ENCODE measurements around the gene CCR5AS.

The CCR5AS gene

DNA sequence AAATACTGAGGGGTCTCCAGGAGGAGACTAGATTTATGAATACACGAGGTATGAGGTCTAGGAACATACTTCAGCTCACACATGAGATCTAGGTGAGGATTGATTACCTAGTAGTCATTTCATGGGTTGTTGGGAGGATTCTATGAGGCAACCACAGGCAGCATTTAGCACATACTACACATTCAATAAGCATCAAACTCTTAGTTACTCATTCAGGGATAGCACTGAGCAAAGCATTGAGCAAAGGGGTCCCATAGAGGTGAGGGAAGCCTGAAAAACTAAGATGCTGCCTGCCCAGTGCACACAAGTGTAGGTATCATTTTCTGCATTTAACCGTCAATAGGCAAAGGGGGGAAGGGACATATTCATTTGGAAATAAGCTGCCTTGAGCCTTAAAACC is 31.6 kb downstream of the CCR5AS start:
- no peak for DNase-seq

DNA sequence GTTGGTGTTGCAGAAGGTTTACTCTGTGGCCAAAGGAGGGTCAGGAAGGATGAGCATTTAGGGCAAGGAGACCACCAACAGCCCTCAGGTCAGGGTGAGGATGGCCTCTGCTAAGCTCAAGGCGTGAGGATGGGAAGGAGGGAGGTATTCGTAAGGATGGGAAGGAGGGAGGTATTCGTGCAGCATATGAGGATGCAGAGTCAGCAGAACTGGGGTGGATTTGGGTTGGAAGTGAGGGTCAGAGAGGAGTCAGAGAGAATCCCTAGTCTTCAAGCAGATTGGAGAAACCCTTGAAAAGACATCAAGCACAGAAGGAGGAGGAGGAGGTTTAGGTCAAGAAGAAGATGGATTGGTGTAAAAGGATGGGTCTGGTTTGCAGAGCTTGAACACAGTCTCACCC is 32.1 kb downstream of the CCR5AS start:
- DNase-seq: no peak

DNA sequence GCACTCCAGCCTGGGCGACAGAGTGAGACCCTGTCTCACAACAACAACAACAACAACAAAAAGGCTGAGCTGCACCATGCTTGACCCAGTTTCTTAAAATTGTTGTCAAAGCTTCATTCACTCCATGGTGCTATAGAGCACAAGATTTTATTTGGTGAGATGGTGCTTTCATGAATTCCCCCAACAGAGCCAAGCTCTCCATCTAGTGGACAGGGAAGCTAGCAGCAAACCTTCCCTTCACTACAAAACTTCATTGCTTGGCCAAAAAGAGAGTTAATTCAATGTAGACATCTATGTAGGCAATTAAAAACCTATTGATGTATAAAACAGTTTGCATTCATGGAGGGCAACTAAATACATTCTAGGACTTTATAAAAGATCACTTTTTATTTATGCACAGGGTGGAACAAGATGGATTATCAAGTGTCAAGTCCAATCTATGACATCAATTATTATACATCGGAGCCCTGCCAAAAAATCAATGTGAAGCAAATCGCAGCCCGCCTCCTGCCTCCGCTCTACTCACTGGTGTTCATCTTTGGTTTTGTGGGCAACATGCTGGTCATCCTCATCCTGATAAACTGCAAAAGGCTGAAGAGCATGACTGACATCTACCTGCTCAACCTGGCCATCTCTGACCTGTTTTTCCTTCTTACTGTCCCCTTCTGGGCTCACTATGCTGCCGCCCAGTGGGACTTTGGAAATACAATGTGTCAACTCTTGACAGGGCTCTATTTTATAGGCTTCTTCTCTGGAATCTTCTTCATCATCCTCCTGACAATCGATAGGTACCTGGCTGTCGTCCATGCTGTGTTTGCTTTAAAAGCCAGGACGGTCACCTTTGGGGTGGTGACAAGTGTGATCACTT is 34.1 kb downstream of the CCR5AS start:
- peak; percentile 29 for DNase-seq

DNA sequence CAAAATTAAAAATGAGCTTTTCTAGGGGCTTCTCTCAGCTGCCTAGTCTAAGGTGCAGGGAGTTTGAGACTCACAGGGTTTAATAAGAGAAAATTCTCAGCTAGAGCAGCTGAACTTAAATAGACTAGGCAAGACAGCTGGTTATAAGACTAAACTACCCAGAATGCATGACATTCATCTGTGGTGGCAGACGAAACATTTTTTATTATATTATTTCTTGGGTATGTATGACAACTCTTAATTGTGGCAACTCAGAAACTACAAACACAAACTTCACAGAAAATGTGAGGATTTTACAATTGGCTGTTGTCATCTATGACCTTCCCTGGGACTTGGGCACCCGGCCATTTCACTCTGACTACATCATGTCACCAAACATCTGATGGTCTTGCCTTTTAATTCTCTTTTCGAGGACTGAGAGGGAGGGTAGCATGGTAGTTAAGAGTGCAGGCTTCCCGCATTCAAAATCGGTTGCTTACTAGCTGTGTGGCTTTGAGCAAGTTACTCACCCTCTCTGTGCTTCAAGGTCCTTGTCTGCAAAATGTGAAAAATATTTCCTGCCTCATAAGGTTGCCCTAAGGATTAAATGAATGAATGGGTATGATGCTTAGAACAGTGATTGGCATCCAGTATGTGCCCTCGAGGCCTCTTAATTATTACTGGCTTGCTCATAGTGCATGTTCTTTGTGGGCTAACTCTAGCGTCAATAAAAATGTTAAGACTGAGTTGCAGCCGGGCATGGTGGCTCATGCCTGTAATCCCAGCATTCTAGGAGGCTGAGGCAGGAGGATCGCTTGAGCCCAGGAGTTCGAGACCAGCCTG is 35.1 kb downstream of the CCR5AS start:
- no peak for DNase-seq

DNA sequence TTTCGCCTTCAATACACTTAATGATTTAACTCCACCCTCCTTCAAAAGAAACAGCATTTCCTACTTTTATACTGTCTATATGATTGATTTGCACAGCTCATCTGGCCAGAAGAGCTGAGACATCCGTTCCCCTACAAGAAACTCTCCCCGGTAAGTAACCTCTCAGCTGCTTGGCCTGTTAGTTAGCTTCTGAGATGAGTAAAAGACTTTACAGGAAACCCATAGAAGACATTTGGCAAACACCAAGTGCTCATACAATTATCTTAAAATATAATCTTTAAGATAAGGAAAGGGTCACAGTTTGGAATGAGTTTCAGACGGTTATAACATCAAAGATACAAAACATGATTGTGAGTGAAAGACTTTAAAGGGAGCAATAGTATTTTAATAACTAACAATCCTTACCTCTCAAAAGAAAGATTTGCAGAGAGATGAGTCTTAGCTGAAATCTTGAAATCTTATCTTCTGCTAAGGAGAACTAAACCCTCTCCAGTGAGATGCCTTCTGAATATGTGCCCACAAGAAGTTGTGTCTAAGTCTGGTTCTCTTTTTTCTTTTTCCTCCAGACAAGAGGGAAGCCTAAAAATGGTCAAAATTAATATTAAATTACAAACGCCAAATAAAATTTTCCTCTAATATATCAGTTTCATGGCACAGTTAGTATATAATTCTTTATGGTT is 35.9 kb downstream of the CCR5AS start, which contains the start of gene CCR5:
Gene CCR5 (plus strand): TSS at position 108 of the 680 bp plus-strand sequence. CDS start 1,957 bp downstream, outside the sequence.
- DNase-seq: peak; percentile 45

DNA sequence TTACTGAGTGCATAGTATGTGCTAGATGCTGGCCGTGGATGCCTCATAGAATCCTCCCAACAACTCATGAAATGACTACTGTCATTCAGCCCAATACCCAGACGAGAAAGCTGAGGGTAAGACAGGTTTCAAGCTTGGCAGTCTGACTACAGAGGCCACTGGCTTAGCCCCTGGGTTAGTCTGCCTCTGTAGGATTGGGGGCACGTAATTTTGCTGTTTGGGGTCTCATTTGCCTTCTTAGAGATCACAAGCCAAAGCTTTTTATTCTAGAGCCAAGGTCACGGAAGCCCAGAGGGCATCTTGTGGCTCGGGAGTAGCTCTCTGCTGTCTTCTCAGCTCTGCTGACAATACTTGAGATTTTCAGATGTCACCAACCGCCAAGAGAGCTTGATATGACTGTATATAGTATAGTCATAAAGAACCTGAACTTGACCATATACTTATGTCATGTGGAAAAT is 37.2 kb downstream of the CCR5AS start:
- DNase-seq: no peak

DNA sequence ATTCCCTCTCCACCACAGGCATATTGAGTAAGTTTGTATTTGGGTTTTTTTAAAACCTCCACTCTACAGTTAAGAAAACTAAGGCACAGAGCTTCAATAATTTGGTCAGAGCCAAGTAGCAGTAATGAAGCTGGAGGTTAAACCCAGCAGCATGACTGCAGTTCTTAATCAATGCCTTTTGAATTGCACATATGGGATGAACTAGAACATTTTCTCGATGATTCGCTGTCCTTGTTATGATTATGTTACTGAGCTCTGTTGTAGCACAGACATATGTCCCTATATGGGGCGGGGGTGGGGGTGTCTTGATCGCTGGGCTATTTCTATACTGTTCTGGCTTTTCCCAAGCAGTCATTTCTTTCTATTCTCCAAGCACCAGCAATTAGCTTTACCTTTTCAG is 37.7 kb downstream of the CCR5AS start:
- DNase-seq: no peak

DNA sequence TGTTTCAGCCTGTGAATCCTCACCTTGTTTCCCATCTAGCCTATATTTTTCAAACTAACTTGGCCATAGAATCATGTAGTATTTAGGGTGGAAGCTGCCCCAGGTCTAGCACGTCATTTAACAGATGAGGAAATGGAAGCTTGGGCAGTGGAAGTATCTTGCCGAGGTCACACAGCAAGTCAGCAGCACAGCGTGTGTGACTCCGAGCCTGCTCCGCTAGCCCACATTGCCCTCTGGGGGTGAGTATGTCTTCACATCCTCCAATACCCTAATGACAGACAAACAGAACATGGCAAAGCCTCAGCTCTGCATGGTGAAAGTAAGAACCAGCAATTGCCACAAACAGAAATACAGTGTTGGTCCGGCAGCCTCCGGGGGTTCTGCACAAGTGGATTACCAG is 38.3 kb downstream of the CCR5AS start:
- DNase-seq: peak; percentile 65

DNA sequence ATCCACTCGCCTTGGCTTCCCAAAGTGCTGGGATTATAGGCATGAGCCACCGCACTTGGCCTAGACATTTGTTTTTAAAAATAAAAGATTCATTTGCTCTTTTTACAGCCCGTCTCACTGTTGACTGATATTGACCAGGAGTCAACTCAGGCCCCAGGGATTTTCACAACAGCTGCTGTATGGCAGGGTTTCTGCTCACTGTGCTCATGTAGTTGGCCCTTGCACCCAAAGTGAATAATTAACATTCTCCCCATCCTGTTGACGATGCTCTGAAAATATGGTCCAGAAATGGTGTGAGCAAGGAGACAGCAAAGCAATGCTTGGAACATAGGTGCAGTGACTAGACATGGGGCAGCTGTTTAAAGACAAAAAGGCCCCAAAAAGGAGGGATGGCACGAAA is 39.1 kb downstream of the CCR5AS start:
- DNase-seq: no peak

DNA sequence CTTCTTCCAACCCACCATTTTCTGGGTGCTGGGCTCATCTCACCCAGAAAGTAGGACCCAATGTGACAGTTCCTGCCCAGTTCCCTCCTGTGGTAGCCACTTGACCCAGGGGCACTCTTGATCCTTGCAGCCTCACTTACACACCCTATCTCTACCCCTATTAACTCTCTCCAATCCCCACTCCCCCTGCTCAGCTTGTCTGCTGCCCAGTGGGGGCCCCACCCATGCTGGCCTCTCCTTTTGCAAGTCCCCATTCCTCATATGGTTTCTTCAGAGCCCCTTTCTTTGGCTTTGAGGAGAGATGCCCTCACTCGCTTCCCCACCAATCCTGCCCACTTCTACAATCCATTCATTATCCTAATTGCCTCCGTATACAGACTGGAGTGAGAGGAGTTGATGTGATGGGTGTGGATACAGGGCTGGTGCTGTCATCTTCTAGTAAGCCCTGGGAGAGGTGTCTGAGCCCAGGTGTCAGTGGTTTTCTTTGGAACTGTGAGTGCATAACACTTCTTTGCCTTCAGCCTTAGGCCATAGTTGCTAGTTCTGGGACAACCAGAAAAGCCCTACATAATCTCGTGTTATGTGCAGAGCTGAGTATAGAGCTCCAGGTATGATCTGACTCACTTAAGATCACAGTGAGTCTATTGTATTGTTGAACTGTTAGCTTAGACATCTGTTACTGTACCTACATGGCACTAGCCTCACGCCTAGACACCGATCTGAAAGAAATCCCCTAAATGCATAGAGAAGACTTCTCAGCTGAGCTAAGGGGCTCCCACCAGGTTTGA is 40.9 kb downstream of the CCR5AS start:
- DNase-seq: no peak

DNA sequence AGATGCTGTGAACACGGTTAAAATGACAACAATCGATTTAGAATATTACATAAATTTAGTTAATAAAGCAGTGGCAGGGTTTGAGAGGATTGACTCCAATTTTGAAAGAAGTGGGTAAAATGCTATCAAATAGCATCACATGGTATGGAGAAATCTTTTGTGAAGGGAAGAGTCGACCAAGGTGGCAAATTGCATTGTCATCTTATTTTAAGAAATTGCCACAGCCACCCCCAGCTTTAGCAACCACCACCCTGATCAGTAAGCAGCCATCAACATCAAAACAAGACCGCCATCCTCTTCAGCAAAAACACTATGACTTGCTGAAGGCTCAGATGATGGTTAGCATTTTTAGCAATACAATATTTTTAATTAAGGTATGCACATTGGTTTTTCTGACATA is 41.8 kb downstream of the CCR5AS start:
- DNase-seq: no peak

DNA sequence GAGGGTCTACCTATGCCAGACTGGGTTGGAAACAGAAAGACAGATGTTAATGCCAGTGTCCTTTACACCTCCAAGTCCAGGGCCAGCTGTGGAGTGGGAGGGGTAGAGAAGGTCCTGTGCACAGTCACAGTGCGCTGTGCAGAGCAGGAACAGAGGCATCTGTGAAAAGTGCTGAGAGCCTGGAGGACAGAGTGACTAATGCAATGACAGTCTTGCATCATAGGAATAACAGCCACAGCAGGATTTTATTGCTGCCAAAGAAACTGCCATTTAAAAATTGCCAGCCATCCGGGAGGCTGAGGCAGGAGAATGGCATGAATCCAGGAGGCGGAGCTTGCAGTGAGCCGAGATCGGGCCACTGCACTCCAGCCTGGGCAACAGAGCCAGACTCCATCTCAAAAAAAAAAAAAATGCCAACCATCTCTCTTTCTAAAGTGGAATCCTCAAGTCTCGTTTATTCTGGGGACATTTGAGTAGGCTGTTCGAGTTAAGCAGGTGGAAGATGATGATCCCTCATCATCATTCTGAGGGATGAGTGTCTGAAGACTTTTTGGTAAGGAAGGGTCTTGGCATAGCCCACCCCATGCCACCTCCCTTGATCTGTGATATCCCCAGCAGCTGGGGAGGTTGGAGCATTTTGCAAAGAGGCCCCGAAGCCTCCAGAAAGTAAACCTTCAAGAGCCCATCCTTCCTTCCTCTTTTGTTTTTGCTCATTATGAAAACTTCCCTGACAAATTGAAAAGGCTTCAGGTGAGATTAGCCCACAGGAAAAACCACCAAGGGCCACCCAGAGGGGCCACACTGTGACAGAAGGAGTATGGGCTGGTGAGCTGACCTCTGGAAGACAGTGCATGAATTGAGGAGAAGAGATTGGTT is 45.2 kb downstream of the CCR5AS start:
- DNase-seq: no peak

DNA sequence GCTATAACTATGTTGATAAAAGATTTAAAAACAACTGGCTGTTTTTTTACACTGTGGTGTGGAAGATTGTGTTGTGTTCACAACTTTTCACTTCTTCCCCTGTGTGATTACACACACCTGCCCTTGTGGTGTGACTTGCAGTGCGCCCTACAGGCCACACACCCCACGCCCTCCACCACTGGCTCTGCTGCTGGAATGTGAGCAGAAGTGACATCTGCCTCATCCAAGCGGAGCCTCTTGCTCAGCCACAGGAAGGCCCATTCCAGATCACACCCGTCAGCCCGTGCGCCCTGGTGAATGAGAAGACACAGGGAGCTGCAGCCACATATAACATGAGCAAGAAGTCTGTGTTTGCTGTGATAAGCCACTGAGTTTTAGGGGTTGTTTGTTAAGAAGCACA is 46.0 kb downstream of the CCR5AS start:
- no peak for DNase-seq

DNA sequence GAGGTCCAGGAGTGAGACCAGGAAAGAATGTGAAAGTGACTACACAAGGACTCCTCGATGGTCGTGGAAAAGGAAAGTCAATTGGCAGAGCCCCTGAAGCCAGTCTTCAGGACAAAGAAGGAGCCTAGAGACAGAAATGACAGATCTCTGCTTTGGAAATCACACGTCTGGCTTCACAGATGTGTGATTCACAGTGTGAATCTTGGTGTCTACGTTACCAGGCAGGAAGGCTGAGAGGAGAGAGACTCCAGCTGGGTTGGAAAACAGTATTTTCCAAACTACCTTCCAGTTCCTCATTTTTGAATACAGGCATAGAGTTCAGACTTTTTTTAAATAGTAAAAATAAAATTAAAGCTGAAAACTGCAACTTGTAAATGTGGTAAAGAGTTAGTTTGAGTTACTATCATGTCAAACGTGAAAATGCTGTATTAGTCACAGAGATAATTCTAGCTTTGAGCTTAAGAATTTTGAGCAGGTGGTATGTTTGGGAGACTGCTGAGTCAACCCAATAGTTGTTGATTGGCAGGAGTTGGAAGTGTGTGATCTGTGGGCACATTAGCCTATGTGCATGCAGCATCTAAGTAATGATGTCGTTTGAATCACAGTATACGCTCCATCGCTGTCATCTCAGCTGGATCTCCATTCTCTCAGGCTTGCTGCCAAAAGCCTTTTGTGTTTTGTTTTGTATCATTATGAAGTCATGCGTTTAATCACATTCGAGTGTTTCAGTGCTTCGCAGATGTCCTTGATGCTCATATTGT is 47.0 kb downstream of the CCR5AS start:
- no peak for DNase-seq

DNA sequence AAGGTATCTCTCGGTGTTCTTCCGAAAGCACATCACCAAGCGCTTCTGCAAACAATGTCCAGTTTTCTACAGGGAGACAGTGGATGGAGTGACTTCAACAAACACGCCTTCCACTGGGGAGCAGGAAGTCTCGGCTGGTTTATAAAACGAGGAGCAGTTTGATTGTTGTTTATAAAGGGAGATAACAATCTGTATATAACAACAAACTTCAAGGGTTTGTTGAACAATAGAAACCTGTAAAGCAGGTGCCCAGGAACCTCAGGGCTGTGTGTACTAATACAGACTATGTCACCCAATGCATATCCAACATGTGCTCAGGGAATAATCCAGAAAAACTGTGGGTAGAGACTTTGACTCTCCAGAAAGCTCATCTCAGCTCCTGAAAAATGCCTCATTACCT is 48.4 kb downstream of the CCR5AS start:
- no peak for DNase-seq

DNA sequence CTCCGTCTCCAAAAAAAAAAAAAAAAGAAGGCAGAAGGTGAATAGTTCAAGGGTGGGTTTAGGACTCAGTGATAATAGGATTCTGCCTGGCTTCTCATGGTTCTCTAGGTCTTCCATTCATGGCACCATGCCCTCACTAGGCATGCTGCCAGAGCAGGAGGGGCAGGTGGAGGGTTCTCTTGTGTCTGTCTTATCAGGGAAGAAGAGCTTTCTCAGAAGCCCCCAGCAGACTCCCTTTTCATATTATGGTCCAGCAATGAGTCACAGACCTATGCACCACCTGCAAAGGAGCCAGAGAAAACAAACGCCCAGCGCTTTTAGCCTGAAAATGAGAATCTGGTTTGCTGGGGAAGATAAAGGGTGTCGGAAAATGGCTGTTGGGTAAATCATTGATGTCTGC is 50.0 kb downstream of the CCR5AS start:
- DNase-seq: no peak

DNA sequence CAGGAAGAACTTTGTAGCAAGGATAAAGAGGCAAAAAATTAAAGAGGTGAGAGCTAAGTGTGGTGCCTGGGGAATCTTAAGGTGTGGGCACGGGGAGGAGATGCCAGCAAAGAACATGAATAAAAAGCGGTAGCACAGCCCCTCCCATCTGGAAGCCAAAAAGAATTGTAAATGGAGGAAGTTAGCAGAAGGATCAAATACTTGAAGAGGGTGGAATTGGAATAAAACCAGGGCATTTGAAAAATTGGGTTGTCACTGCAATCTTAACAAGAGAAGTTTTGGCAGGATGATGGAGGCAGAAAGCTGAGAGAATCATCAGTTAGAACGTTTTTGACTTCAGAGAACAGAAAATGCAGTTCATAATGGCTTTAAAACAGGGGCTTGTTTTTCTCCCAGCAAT is 50.6 kb downstream of the CCR5AS start:
- no peak for DNase-seq

DNA sequence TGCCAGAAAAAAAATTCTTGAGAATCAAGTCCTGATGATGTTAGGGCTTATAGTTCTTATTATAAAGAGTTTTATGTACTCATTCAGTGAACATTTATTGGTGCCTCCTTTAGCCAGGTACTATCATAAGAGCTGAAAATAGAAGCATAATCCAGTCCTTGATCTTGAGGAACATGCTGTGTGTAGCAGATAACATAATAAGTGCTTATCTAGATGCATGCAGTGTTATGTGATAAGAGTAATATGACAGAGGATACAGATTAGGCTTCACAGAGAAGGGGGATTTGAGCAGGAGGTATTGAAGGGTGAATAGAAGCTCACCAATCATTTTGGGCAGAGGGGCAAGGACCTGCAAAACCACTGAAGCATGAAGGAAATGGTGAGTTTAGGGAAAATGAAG is 51.9 kb downstream of the CCR5AS start:
- no peak for DNase-seq

DNA sequence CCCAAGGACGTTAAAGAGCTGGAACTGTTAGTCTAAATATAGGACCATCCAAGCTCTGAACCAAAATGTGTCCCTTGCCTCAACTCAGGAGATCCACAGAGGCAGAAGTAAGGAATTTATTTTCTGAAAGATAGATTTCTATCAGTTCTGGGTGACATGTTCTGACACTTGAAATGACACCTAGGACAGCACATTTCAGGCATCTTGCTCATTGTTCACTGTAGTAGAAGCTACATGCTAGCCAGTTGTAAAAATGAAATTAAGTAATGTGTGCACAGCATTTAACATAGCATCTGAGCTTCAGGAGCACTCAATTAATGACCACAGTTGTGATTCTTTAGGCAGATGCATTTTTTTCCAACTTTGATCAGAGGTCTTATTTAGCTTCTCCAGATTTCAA is 52.4 kb downstream of the CCR5AS start:
- no peak for DNase-seq

DNA sequence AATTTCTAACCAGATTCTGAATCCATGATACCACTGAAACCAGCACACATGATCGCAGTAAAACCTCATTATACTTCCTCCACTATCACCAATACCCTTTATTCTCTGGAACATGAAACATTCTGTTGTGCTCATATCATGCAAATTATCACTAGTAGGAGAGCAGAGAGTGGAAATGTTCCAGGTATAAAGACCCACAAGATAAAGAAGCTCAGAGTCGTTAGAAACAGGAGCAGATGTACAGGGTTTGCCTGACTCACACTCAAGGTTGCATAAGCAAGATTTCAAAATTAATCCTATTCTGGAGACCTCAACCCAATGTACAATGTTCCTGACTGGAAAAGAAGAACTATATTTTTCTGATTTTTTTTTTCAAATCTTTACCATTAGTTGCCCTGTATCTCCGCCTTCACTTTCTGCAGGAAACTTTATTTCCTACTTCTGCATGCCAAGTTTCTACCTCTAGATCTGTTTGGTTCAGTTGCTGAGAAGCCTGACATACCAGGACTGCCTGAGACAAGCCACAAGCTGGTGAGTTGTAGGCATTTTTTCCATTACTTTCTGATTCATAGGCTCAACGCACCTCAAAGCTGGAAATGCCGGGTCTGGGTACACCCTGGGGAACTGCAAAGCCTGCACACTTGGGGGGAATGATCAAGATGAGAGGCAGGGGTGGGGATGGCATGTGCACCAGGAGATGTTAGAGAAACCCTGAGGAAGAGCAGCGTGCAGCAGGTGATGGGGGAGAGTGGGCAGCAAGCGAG is 53.0 kb downstream of the CCR5AS start, which contains the start of gene CCR2:
Gene CCR2 (plus strand): TSS at position 465 of the 764 bp plus-strand sequence. CDS start 3,417 bp downstream, outside the sequence.
- peak; percentile 16 for DNase-seq

Data from central memory CD4-positive, alpha-beta T cell (primary cell).